Dermis microvascular lymphatic vessel endothelial cell (primary cell): ENCODE data around the gene KRTAP10-8. TPM values are rescaled to one million over a fixed set of nuclear protein-coding genes. Genes with fewer than 3 reads are reported as not detected.
"Not testable (repeated sequence)": the region's sequence is repeated elsewhere in the genome, so short reads cannot be mapped to it uniquely, and the experiment has no call there.

Experiments
- DNase-seq, 2 donors: peaks; one replicate each; pipeline versions ENCODE4 v3.0.0 to v3.0.0-alpha.2; 2010; ENCODE audit warnings: low read depth in 2 of 2
- total RNA-seq: library from RNA; depleted of rRNA; stranded (reverse); fragments of >200 nt; gene quantifications from 2 replicates; pipeline ENCODE4 v1.2.1, GENCODE V29; 2014

KRTAP10-8 gene
- total RNA-seq, 1 donor from 2014 or later = not detected

GRCh38 chr21:44617071-44617501 lies 5.2 kb downstream of the KRTAP10-8 start:
- no peak for DNase-seq

GRCh38 chr21:44618504-44618903 lies 6.6 kb downstream of the KRTAP10-8 start:
- DNase-seq = peak; percentile 6 to 55

GRCh38 chr21:44618909-44619308 lies 7.0 kb downstream of the KRTAP10-8 start:
- peak in 1 of 2 donors; percentile 2 for DNase-seq

- DNase-seq = no peak
Measured at GRCh38 chr21:44619886-44620285, 8.0 kb downstream of the KRTAP10-8 start.

- DNase-seq = no peak
Measured at GRCh38 chr21:44623575-44623974, 11.7 kb downstream of the KRTAP10-8 start.

GRCh38 chr21:44625756-44626155 lies 13.9 kb downstream of the KRTAP10-8 start:
- no peak for DNase-seq

- no peak for DNase-seq
Measured at GRCh38 chr21:44626262-44626661, 14.4 kb downstream of the KRTAP10-8 start.

GRCh38 chr21:44626673-44627143 lies 14.8 kb downstream of the KRTAP10-8 start, which contains the start of gene KRTAP10-9:
Gene KRTAP10-9 (plus strand): TSS chr21:44627093. CDS start chr21:44627172, 79 bp downstream.
- DNase-seq = no peak

- not testable (repeated sequence) for DNase-seq
Measured at GRCh38 chr21:44627181-44627822, 15.4 kb downstream of the KRTAP10-8 start.

GRCh38 chr21:44627831-44628233 lies 16.0 kb downstream of the KRTAP10-8 start:
- DNase-seq = not testable (repeated sequence)

- no peak for DNase-seq
Measured at GRCh38 chr21:44628707-44629391, 17.0 kb downstream of the KRTAP10-8 start.

- DNase-seq = no peak
Measured at GRCh38 chr21:44630440-44630839, 18.6 kb downstream of the KRTAP10-8 start.

GRCh38 chr21:44632067-44632466 lies 20.2 kb downstream of the KRTAP10-8 start:
- DNase-seq = no peak

GRCh38 chr21:44636209-44637017 lies 24.5 kb downstream of the KRTAP10-8 start:
- no peak for DNase-seq

GRCh38 chr21:44637018-44637850 lies 25.4 kb downstream of the KRTAP10-8 start, which contains the start of gene KRTAP10-10:
Gene KRTAP10-10 (plus strand): TSS chr21:44637356. CDS start chr21:44637418, 62 bp downstream.
- DNase-seq = no peak

GRCh38 chr21:44637851-44638348 lies 26.0 kb downstream of the KRTAP10-8 start:
- DNase-seq = not testable (repeated sequence)

- DNase-seq = not testable (repeated sequence)
Measured at GRCh38 chr21:44638506-44639330, 26.8 kb downstream of the KRTAP10-8 start.

- no peak for DNase-seq
Measured at GRCh38 chr21:44639331-44639655, 27.4 kb downstream of the KRTAP10-8 start.

GRCh38 chr21:44640761-44641160 lies 28.9 kb downstream of the KRTAP10-8 start:
- no peak for DNase-seq

GRCh38 chr21:44643741-44644310 lies 31.9 kb downstream of the KRTAP10-8 start:
- DNase-seq = no peak
